HG03565 (cell line): Measurements from ENCODE around the gene KIAA1671.
"Not testable (repeated sequence)": the region's sequence is repeated elsewhere in the genome, so short reads cannot be mapped to it uniquely, and the experiment has no call there.

ENCODE experiments used
- ATAC-seq: cut with Tn5 transposase; IDR thresholded peaks from one replicate; pipeline ENCODE4 v1.9.1; 2021; ENCODE audit warnings: mild to moderate bottlenecking, moderate library complexity; ENCODE audit not compliant: unreplicated experiment

KIAA1671 gene

DNA sequence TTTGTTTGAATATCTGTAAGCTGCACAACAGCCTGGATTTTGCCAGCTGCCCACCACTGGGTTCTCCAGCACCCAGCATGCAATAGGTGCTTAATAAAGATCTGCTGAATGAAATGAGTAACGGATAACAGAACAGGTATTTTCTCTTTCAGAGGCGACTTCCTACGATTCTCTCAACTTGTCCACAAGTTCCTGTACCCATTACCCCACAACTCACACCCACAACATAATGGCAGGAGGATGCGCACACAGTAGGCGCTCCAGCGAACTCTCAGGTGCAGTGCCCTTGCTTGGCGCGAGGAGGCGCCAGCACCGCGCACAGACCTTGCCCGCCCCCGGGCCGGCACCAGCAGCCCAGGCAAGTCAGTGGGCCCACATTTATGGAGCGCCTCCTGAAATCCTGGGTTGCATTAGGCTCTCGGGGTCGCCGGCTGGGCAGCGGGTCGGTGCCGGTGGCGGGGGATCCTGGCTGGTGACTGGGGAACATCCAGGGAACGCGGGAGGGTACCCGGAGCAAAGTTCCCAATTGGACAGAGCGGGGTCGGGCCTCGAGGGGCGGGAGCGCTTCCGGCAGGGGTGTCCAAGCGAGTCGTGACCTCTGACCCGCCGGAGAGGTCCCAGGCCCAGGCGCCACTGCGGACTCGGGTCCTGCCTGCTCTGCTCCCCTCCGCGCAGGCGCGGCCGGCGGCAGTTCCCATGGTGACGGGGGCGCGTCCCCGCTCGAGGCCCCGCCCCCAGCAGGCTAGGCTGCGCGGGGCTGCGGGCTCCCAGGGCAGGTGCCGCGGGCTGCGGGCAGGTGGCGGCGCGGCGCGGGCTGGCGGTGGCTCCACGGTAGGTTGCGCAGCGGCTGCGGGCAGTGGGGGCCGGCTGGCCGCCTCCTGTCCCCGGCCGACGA is at the start of gene KIAA1671:
Gene KIAA1671, plus strand, starts transcription at position 775 of the 895 bp plus-strand sequence. CDS start 75,284 bp downstream, outside the sequence.
- ATAC-seq = peak; percentile 53

DNA sequence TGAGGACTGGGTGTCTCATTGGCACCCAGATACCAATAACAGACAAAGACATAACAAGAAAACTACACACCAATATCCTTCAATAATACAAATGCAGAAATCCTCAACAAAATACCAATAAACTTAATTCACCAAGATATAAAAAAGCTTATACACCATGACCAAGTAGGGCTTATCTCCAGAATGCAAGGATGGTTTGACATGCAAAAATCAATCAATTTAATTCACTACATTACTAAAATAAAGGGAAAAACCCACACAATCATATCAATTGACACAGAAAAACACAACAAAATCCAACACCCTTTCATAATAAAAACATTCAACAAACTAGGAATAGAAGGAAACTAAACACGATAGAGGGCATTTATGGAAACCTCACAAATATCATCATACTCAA is 46.6 kb upstream of the KIAA1671 start:
- no peak for ATAC-seq

DNA sequence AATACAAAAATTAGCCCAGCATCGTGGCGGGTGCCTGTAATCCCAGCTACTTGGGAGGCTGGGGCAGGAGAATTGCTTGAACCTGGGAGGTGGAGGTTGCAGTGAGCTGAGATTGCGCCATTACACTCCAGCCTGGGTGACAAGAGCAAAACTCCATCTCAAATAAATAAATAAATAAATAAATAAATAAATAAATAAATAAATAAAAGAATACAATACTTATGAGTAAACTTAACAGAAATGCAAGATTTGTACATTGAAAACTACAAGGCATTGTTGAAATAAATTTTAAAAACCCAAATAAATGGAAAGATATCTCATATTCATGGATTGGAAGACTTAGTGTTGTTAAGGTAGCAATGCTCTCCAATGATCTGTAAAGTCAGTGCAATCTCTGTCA is 45.4 kb upstream of the KIAA1671 start:
- ATAC-seq = not testable (repeated sequence)

DNA sequence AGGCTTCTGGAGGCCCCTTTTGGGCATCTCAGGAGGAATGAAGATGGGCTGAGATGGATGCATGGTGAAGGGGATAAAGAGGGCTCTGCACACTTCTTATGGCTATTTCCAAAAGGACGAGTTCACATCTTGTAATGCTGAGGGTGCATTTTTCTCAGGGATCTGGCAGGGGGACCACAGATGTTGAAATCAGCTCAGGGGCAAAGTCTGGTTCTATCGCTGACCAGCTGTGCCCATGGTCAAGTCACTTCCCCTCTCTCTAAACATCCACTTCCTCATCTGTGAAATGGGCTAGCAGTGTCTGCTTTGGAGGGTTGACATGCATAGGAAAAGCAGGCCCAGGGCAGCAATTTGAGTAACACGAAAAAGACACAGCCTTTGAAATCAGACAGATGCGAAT is 32.5 kb upstream of the KIAA1671 start:
- no peak for ATAC-seq

DNA sequence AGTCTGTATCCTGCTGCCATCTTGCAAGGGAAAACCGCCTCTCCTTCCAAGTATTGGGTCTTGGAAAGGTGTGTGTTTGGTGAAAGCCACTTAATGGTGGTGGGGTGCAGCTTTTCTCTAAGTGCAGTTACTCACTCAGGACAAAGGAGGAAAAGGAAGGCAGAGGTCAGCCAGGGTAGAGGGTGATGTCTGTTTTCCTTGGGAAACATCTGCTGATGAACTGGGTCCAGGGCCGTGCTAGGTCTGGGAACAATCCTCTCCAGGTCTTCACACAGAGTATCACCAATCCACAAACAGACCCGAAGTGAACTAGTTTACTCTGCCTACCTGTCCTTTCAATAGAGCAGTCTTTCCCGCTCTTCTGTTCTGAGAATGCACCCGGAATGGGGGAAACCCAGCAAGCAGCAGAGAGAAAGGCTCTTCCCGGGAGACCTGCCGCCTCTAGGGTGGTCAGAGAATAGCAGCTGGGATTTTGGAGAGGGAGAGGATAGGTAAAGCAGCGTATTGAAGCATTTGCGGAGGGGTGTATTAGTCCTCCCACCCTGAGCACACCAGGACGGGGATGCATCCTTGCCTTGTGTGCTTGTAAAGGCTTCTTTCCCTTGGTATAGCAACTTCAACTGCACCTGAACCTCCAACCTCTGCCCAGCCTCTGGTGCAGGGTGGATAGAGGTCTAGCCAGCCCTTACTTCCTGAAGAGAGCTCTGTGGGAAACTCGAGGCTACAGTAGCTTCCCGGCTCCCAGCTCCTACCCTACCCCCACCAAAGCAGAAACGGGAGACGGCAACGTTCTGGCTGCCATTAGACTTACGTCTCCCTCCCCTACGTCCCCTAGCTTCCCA is 26.7 kb upstream of the KIAA1671 start:
- ATAC-seq = no peak

DNA sequence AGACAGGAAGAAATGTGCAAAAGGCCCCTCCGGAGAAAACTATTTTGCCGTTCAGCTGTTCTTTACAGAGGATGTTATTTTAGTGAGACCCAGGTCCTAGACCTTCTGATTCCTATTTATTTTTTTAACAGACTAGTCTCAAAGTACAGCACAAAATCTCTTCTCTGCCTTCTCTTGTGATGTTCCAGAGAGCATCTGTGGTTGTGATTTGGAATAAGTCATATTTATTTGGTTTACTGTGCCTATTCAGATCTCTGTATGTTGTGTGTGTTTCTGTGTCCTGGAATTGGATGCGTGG is 26.1 kb upstream of the KIAA1671 start:
- ATAC-seq = no peak

DNA sequence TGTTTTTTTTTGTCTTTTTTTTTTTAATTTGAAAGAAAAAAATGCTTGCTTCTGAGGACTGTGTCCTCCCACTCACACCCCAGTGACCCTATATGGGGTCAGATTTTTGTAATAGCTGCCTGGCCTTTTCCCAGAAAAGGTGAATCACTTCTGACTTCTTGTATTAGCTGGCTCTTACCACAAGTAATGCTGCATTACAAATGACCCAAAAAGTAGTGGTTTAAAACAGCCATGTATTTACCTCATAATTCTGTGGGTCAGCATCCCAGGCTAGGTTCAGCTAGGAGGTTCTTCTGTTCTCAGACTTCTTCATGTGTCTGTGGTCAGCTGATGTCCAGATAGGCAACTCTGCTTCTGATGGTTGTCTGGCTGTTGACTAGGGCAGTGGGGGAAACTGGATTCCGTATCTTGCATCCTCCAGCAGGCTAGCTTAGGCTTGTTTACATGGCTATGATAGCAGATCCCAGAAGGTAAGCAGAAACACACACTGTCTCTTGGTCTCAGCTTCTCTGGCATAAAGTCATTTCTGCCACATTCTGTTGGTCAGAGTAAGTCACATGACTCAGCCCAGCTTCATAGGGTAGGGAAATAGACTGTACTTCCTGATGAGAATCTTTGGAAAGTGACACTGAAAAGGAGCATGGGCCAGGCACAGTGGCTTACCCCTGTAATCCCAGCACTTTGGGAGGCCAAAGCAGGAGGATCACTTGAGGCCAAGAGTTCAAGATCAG is 25.5 kb upstream of the KIAA1671 start:
- no peak for ATAC-seq

DNA sequence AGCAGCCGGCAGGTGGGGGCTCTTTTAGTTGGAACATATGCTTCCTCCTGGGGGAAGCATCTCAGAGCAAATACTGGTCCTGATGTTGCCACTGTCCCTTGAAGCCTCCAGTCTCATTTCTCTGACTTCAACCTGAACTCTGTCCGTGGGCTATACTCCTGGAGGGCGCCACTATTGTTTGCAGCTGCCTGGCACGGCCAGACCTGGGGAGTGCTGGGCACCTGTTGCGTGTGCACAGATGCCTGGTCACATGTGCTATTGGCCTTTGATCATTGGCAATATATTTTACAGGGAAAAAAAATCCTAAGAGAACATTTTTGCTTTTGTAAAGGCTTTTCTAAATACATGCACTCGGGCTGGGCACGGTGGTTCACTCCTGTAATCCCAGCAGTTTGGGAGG is 24.2 kb upstream of the KIAA1671 start:
- no peak for ATAC-seq

DNA sequence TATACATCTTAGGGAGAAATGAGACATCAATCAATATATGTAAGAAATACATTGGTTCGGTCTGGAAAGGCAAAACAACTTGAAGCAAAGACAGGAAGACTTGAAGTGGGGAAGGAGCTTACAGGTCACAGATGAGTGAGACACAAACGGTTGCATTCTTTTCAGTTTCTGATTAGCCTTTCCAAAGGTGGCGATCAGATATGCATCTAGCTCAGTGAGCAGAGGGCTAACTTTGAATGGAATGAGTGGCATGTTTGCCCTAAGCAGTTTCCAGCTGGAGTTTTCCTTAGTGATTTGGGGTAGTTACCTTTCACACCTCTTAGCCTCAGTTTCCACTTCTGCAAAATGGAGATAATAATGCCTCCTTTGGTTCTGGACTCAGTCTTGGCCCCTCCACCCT is 21.8 kb upstream of the KIAA1671 start:
- ATAC-seq = no peak

DNA sequence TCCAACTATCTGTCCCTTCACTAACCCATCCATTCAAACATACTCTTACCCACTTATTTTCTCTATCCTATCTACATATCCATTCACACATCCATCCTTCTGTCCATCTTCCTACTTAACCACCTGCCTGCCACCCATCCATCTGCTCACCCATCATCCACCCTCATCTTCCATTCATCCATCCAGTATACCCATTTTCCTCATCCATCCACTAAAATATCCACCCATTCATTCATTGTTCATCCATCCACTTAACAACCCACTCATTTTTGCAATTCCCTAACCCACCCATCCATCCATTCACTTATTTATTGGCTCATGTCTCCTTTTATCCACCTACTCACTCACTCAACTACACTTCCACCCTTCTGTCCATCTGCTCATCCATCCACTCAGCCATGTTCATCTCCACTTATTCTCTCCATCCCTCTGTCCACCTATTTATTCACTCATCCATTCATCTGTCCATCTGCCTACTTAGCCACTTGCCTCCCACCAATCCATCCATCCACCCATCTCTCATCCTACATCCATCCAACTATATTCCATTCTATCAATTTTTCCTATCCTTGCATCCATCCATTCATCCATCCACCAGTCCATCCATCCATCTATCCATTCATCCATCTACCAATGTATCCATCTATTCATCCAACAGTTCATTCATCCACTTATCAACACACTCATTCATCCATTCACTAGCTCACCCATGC is 16.6 kb upstream of the KIAA1671 start:
- no peak for ATAC-seq

DNA sequence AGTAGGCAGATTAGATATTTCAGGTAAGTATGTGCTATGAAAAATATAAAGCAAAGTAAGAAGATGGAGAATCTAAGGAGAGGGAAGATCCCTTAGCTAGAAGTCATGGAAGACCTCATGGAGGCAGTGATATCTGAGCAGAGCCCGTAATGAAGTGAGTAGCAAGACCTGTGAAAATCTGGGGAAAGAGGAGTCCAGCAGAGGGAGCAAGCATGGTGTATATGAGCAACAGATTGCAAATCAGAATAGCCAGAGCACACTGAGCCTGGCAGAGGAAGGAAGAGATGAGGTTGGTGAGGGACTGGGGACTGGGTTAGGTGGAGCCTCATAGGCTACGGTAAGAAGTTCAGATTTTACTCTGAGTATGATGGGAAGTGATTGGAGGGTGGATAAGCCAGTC is 15.4 kb upstream of the KIAA1671 start:
- ATAC-seq = no peak

DNA sequence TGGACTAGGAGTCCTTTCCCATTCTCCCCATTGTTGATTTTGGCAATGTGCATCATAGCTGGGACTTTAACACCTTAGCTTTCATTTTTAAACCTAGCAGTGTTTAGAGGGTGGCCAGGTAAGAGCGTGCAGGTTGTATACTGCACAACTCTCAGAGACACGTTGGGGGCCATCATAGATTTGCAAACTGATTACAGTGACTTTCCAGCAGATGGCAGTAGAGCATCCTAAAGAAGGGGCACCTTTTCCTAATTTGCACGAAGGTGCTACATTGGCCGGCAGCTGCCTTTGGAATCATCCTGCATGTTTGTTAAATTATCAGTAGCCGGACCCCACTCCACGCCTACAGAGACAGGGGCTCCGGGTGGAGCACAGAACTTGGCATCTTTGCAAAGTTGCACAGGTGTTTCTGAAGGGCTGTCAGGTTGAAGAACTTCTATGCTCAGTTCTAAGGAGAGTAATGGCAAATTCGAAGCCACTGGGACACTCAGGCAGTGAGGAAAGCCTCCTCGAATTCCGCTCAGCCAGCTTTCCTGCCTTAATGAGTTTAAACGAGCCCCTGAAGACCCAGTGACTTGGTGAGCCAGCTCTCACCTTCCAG is 13.7 kb upstream of the KIAA1671 start:
- no peak for ATAC-seq

DNA sequence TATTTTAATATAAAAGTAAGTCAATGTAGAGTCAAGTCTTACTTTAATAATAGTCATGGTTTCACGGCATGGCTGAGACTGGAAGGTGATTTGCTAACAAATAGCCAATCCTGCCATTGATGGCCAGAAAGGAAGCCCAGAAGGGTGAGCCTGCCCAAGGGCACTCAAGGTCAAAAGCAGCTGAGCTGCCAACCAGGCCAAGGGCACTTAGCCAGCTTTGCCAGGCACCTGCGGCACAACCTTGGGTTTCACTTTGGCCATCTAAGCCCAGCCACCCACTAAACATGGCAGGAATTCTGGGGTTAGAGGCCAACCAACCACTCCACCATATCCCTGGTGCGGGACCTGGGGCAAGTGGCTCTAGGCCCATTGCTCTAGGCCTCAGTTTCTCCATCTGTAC is 10.2 kb upstream of the KIAA1671 start:
- no peak for ATAC-seq

DNA sequence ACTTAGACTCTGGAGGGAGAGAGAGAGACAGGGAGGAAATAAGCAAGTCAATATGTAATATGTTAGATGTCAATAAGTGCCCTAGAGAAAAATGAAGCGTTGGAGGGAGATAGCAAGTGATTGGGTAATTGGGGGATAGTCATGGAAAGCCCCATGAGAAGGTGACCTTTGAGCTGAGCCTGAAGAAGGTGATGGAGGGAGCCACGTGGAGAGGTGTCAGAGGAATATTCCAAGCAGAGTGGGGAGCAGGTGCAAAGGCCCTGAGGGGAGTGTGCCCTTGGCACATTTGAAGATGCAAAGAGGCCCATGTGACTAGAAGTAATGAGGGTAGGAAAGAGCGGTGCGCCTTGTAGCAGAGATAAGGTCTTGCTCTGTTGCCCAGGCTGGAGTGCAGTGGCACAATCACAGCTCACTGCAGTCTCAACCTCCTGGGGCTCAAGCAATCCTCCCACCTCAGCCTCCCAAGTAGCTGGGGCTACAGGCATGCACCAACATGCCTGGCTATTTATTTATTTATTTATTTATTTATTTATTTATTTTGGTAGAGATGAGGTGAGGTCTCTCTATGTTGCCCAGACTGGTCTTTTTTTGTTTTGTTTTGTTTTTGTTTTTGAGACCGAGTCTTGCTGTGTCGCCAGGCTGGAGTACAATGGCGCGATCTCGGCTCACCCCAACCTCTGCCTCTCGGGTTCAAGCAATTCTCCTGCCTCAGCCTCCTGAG is 8.1 kb upstream of the KIAA1671 start:
- ATAC-seq = no peak

DNA sequence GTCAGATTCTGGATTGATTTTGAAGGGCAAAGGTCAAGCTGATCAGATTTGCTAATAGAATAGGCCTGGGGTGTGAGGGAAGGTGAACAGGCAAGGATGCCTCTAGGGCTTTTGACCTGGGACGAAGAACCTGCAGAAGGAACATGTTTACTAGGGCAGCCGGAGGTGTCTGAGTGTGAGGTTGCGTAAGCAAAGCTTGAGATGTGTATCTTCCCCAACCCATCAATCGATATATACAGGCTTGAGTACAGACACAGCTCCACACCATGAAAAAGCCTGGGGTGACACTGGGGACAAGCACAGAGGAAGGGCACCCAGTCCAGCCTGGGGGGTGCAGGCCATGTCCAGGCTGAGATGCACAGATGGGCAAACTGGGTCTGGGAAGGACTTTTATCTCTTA is 7.1 kb upstream of the KIAA1671 start:
- ATAC-seq = no peak

DNA sequence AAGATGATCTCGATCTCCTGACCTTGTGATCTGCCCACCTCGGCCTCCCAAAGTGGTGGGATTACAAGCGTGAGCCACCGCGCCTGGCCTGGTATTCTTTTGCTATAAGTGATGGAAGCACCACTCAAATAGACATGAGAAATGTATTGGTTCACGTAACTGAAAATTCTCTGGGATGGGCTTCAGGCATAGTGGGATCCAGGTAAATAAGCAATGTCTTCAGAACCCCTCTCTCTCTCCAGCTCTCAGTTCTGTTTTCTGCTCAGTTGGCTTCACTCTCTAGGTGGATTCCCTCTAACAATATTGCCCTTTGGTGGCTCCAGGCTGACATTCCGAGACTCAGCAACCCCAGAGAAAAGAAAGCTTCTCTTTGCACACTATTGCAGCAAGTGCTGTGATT is 5.1 kb upstream of the KIAA1671 start:
- no peak for ATAC-seq

DNA sequence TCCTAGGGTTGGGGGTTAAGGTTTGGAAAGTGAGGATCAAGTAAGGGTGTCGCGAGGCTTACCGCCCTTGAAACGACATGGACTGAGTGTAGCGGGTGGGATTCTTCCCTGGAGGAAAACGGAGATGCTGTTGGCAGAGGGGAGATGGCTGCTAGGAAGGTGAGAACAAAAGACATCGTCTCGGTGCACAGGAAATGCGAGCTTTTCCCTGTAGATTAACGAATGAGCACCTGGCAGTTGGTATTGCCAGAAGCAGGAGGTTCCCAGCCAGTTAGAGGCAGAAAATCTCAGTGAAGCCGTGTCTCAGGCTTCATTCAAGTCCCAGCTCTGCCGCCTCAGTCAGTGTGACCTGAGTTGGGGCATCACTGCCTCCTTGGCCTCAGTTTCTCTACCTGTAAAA is 4.6 kb upstream of the KIAA1671 start:
- no peak for ATAC-seq

DNA sequence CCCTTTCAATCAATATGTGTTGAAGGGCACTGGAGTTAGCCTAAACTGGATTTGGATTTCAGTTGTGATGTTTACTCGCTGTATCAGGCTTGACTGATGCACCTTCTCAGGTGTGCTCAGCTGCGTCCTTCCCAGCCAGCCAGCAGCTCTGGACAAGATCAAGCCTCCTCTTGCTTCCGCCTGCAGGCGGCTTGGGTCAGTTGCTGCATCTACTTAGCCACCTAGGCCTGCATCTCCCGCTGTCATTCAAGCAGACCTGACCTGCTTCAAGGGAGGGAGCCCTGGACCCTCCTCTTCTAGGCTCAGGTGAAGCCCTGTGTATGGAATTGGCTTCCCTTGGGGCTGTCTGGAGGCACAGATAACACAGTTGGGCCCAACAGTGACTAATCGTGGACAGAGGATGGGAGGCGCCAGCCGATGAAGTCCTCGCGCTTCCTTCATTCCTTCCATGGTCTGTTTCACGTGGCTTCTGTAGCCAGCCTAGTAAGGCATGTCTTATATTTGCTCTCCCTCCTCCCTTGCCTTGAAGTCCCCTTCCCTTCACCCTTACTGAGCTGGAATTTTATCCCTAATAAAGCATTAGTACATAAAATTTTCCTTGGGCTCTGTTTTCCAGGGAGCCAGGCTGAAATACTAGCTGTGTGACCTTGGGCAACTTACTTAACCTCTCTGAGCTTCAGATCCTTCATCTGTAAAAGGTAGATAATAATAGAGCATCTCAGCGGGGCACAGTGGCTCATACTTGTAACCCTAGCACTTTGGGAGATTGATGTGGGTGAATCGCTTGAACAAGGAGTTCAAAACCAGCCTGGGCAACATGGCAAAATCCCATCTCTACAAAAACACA is 3.9 kb upstream of the KIAA1671 start:
- no peak for ATAC-seq
